Measurements from ENCODE around the gene PRRC2C. TPM values are rescaled to one million over a fixed set of nuclear protein-coding genes. Genes with fewer than 3 reads are reported as not detected.
"Not testable (repeated sequence)": the region's sequence is repeated elsewhere in the genome, so short reads cannot be mapped to it uniquely, and the experiment has no call there.

PRRC2C gene
- total RNA-seq, 4 donors from 2014 or later, result 61.7 to 125 (median 94.9) TPM

- no peak for DNase-seq
- TF ChIP-seq EP300 (IDR thresholded peaks at IDR 0.05; ENCODE audit: low read depth), result no peak
- intact Hi-C loops (cut with DNase I; ENCODE audit: low total_unique reads), result no loop called here
- WGBS, 2 donors (ENCODE audit: low coverage in 1 of 2), result 93% methylated on average over 1 of the region's 1 CpG; no CpG with 5 or more reads in 1 of the 2 donors
- Histone ChIP-seq H3K4me3 (no peak overlapping the region), H3K4me1 (no peaks in the 10 kb centered on the region), H3K27me3 (no peaks in the 10 kb centered on the region), H3K36me3 (no peaks in the 10 kb centered on the region), H3K9me3 (no peaks in the 10 kb centered on the region), H3K27ac (no peak overlapping the region)
- in situ Hi-C loops (cut with MboI; ENCODE audit: low pct_ligation_motif_present in 1 of 4, low pct_unique_long_range_greater_than_20kb in 1 of 4, low sequenced_read_pairs in 3 of 4), result no loop called here
Measured at GRCh38 chr1:171613282-171613681, 128.0 kb downstream of the PRRC2C start.

- H3K4me3 ChIP-seq; H3K4me1 ChIP-seq; DNase-seq; H3K36me3 ChIP-seq; H3K27ac ChIP-seq; in situ Hi-C loops (cut with MboI; ENCODE audit: low pct_ligation_motif_present in 1 of 4, low pct_unique_long_range_greater_than_20kb in 1 of 4, low sequenced_read_pairs in 3 of 4); H3K9me3 ChIP-seq; H3K27me3 ChIP-seq; intact Hi-C loops (cut with DNase I; ENCODE audit: low total_unique reads): not testable (repeated sequence)
- 74 to 78% methylated on average over 8 to 14 of the region's 14 CpGs for WGBS, 2 donors (ENCODE audit: low coverage in 1 of 2)
Measured at GRCh38 chr1:171615122-171615906, 130.0 kb downstream of the PRRC2C start.

GRCh38 chr1:171616586-171616985 lies 131.3 kb downstream of the PRRC2C start:
- TF ChIP-seq POLR2AphosphoS5 (IDR thresholded peaks at IDR 0.05), result no peak
- TF ChIP-seq CTCF (IDR thresholded peaks at IDR 0.05), result no peak
- TF ChIP-seq EP300 (IDR thresholded peaks at IDR 0.05; ENCODE audit: low read depth), result no peak
- TF ChIP-seq POLR2A (IDR thresholded peaks at IDR 0.05), result no peak
- no peak for DNase-seq
- H3K4me3 ChIP-seq, result no peak overlapping the region
- intact Hi-C loops (cut with DNase I; ENCODE audit: low total_unique reads), result no loop called here
- in situ Hi-C loops (cut with MboI; ENCODE audit: low pct_ligation_motif_present in 1 of 4, low pct_unique_long_range_greater_than_20kb in 1 of 4, low sequenced_read_pairs in 3 of 4), result no loop called here
- no peaks in the 10 kb centered on the region for H3K36me3 ChIP-seq
- no peak overlapping the region for H3K27ac ChIP-seq
- 83% methylated on average over 2 of the region's 2 CpGs; no CpG with 5 or more reads in 1 of the 2 donors for WGBS, 2 donors (ENCODE audit: low coverage in 1 of 2)
- no peaks in the 10 kb centered on the region for H3K4me1 ChIP-seq
- H3K27me3 ChIP-seq, result no peaks in the 10 kb centered on the region
- H3K9me3 ChIP-seq, result no peaks in the 10 kb centered on the region

- Histone ChIP-seq H3K27me3 (no peaks in the 10 kb centered on the region), H3K4me1 (no peaks in the 10 kb centered on the region), H3K4me3 (no peak within 1 kb of the TSS), H3K27ac (no peak within 1 kb of the TSS), H3K9me3 (no peaks in the 10 kb centered on the region), H3K36me3 (no peaks in the 10 kb centered on the region)
- no peak for DNase-seq
- intact Hi-C loops (cut with DNase I; ENCODE audit: low total_unique reads) (no loop called here), in situ Hi-C loops (cut with MboI; ENCODE audit: low pct_ligation_motif_present in 1 of 4, low pct_unique_long_range_greater_than_20kb in 1 of 4, low sequenced_read_pairs in 3 of 4) (no loop called here)
- WGBS, 2 donors (ENCODE audit: low coverage in 1 of 2), result 81 to 83% methylated on average over 6 to 7 of the region's 7 CpGs
- TF ChIP-seq POLR2AphosphoS5 (IDR thresholded peaks at IDR 0.05) (no peak), EP300 (IDR thresholded peaks at IDR 0.05; ENCODE audit: low read depth) (no peak), POLR2A (IDR thresholded peaks at IDR 0.05) (no peak), CTCF (IDR thresholded peaks at IDR 0.05) (no peak)
Measured at GRCh38 chr1:171622152-171622462, 136.8 kb downstream of the PRRC2C start, which contains the start of gene MYOCOS. MYOCOS (plus strand) TSS chr1:171622243; CDS start chr1:171623884, 1,641 bp downstream.

- TF ChIP-seq POLR2A (IDR thresholded peaks at IDR 0.05), result no peak
- no peak for TF ChIP-seq CTCF (IDR thresholded peaks at IDR 0.05)
- no peak for TF ChIP-seq EP300 (IDR thresholded peaks at IDR 0.05; ENCODE audit: low read depth)
- TF ChIP-seq POLR2AphosphoS5 (IDR thresholded peaks at IDR 0.05), result no peak
- Histone ChIP-seq H3K27me3 (no peaks in the 10 kb centered on the region), H3K36me3 (no peaks in the 10 kb centered on the region), H3K4me1 (no peaks in the 10 kb centered on the region), H3K9me3 (no peaks in the 10 kb centered on the region), H3K4me3 (no peak overlapping the region), H3K27ac (no peak overlapping the region)
- WGBS, 2 donors (ENCODE audit: low coverage in 1 of 2), result 76 to 100% methylated on average over 1 to 9 of the region's 9 CpGs
- intact Hi-C loops (cut with DNase I; ENCODE audit: low total_unique reads), result no loop called here
- DNase-seq, result no peak
- in situ Hi-C loops (cut with MboI; ENCODE audit: low pct_ligation_motif_present in 1 of 4, low pct_unique_long_range_greater_than_20kb in 1 of 4, low sequenced_read_pairs in 3 of 4), result no loop called here
Measured at GRCh38 chr1:171623651-171624331, 138.5 kb downstream of the PRRC2C start.
